ENCODE results near the gene GRID2IP. TPM values are rescaled to one million over a fixed set of nuclear protein-coding genes. Genes with fewer than 3 reads are reported as not detected.

The GRID2IP gene
- total and polyA plus RNA-seq, 2 of the 13 experiments (the other 11 are each of a cell fraction or from before 2014, with no cell fraction given), result 0.03 TPM; not detected in 1

DNA sequence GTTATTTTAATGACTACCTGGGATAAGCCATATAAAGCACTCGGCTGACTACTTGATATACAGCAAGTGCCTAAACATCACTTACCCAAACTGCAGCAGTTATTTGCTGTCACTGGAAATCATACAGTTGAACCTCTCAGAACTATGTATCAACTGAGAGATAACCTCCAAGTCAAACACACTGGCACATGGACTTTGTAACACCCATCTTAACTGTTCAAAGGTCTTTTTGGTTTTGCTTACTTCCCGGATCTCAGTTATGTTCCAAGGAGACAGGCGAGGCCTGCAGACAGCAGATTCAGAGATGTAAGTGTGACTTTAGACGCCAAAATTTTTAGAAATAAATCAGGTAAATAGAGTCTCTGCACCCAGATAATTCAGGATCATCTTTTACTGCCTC lies 69.0 kb downstream of the GRID2IP start (continued):
- TF ChIP-seq ZNF556 (CRISPR knock-in tag; IDR thresholded peaks at IDR 0.05; ENCODE audit: borderline replicate concordance) (0 out of 2 replicates have a peak, but pooled peaks have one; percentile 33), ZNF777 (CRISPR knock-in tag; IDR thresholded peaks at IDR 0.05) (no peak), ZNF816 (CRISPR knock-in tag; IDR thresholded peaks at IDR 0.05; ENCODE audit: borderline replicate concordance) (no peak), DPF2 (CRISPR knock-in tag; IDR thresholded peaks at IDR 0.05; ENCODE audit: borderline replicate concordance, low read depth) (peak; percentile 50; the same call in 1 of the 2 replicates), MEF2D (CRISPR knock-in tag; IDR thresholded peaks at IDR 0.05) (no peak), U2AF2 (IDR thresholded peaks at IDR 0.05; ENCODE audit: low read depth, low read length) (no peak), POLR2G (IDR thresholded peaks at IDR 0.05; ENCODE audit: low read depth, low read length) (no peak), PITX1 (CRISPR knock-in tag; IDR thresholded peaks at IDR 0.05) (peak; percentile 56; the same call in 1 of the 2 replicates), PPARG (CRISPR knock-in tag; conservative IDR thresholded peaks at IDR 0.05) (peak; percentile 65), ZNF292 (CRISPR knock-in tag; IDR thresholded peaks at IDR 0.05; ENCODE audit: borderline replicate concordance, low read depth) (0 out of 2 replicates have a peak, but pooled peaks have one; percentile 22), HDAC1 (CRISPR knock-in tag; IDR thresholded peaks at IDR 0.05) (peak; percentile 74), KDM6A (CRISPR knock-in tag; IDR thresholded peaks at IDR 0.05; ENCODE audit: low read depth) (peak; percentile 54; the same call in 1 of the 2 replicates)
- TF ChIP-seq, protein P1, sequence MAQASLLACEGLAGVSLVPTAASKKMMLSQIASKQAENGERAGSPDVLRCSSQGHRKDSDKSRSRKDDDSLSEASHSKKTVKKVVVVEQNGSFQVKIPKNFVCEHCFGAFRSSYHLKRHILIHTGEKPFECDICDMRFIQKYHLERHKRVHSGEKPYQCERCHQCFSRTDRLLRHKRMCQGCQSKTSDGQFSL (CRISPR knock-in tag; IDR thresholded peaks at IDR 0.05), result no peak

DNA sequence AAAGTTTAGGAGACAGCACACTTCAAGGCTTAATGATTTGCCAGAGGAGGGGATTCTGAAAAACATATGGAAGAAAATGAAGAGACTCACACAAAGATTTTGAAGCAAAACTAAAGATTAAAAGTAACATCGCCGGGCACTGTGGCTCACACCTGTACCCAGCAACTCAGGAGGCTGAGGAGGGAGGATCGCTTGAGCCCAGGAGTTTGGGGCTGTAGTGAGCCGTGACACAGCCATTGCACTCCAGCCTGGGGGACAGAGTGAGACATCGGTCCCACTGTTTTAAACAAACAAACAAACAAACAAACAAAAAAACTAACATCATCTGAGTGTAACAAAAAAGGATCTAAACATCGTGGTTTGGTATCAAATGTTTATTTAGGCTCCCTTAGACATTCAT lies 69.8 kb downstream of the GRID2IP start:
- H3K4me1 ChIP-seq (ENCODE audit: insufficient read depth, low read length), result peaks cover 65% of the 10 kb centered on the region

More for the DNA sequence above, 69.8 kb downstream of the GRID2IP start:
- in situ Hi-C loops (cut with HindIII; ENCODE audit: extremely low pct_ligation_motif_present, low pct_unique_long_range_greater_than_20kb), result no loop called here
- Histone ChIP-seq H3K9me3 (ENCODE audit: low read length) (no peaks in the 10 kb centered on the region), H4K20me1 (ENCODE audit: insufficient read depth, low read length) (peaks cover 67% of the 10 kb centered on the region), H3K4me2 (ENCODE audit: low read depth, low read length) (peak overlapping the region; percentile 73), H3K27ac (ENCODE audit: extremely low read length, insufficient read depth, low read length) (peak overlapping the region; percentile 43), H3K27me3 (ENCODE audit: control insufficient read depth in 1 of 2, insufficient read depth in 2 of 2, low read length in 2 of 2) (no peaks in the 10 kb centered on the region; a peak in 1 of 5 replicates), H3K9ac (ENCODE audit: insufficient read depth, low read depth, low read length) (peak overlapping the region; percentile 17; the same call in 1 of the 2 replicates), H2AFZ (ENCODE audit: low read length) (no peak overlapping the region), H3K4me3 (replicated peaks in 1 of 3; ENCODE audit: insufficient read depth in 1 of 3, low read depth in 2 of 3, low read length in 3 of 3) (peak overlapping the region; percentile 18 to 52 (median 31); a peak in 4 of 6 replicates), H3K36me3 (replicated peaks in 1 of 2; ENCODE audit: control insufficient read depth in 1 of 2, insufficient read depth in 2 of 2, low read length in 2 of 2) (peaks cover 2 to 24% of the 10 kb centered on the region in 2 experiments; a peak in 3 of 5 replicates), H3K79me2 (ENCODE audit: insufficient read depth, low read length) (peaks cover 72% of the 10 kb centered on the region)
- BruUV-seq (replicated peaks), result no TSS peak
- no peak for FAIRE-seq
- POLR2A ChIA-PET, result no interaction called here
- CTCF ChIA-PET (ENCODE audit: low intra/inter-chr PET ratio, low total read pairs), result no interaction called here
- intact Hi-C loops (cut with micrococcal nuclease; ENCODE audit: unreplicated experiment), result no loop called here
- ATAC-seq, result no peak
- DNase-seq (ENCODE audit: low spot score), result no peak
- 47% methylated on average over 6 of the region's 6 CpGs for WGBS (ENCODE audit: low lambda C conversion rate)
- TF ChIP-seq RBFOX2 (IDR thresholded peaks at IDR 0.05; ENCODE audit: low read depth, low read length) (peak; percentile 59), ZNF432 (CRISPR knock-in tag; IDR thresholded peaks at IDR 0.05; ENCODE audit: borderline replicate concordance) (no peak), POLR2AphosphoS2 (IDR thresholded peaks at IDR 0.05; ENCODE audit: low read depth, low read length) (0 out of 2 replicates have a peak, but pooled peaks have one; percentile 64), POLR2A (IDR thresholded peaks at IDR 0.05; ENCODE audit: insufficient read depth in 1 of 2, low read depth in 2 of 2, low read length in 2 of 2) (peak in 1 of 2 experiments; percentile 53; a peak in 2 of 4 replicates)
- TF ChIP-seq, protein P2, sequence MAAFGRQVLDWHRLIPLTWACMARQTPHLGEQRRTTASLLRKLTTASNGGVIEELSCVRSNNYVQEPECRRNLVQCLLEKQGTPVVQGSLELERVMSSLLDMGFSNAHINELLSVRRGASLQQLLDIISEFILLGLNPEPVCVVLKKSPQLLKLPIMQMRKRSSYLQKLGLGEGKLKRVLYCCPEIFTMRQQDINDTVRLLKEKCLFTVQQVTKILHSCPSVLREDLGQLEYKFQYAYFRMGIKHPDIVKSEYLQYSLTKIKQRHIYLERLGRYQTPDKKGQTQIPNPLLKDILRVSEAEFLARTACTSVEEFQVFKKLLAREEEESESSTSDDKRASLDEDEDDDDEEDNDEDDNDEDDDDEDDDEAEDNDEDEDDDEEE (CRISPR knock-in tag; IDR thresholded peaks at IDR 0.05), result no peak
- TF ChIP-seq, protein P3, sequence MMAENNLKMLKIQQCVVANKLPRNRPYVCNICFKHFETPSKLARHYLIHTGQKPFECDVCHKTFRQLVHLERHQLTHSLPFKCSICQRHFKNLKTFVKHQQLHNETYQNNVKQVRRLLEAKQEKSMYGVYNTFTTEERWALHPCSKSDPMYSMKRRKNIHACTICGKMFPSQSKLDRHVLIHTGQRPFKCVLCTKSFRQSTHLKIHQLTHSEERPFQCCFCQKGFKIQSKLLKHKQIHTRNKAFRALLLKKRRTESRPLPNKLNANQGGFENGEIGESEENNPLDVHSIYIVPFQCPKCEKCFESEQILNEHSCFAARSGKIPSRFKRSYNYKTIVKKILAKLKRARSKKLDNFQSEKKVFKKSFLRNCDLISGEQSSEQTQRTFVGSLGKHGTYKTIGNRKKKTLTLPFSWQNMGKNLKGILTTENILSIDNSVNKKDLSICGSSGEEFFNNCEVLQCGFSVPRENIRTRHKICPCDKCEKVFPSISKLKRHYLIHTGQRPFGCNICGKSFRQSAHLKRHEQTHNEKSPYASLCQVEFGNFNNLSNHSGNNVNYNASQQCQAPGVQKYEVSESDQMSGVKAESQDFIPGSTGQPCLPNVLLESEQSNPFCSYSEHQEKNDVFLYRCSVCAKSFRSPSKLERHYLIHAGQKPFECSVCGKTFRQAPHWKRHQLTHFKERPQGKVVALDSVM (CRISPR knock-in tag; IDR thresholded peaks at IDR 0.05), result peak; percentile 63; the same call in 1 of the 2 replicates
